Stimulated activated naive B cell treated with anti-CD40 and anti-IgM and Interleukin-4, amounts not matched to agents 10 μg/mL and 1 μg/mL and 100 μg/mL, for 72 hours (primary cell): Measurements from ENCODE around the gene CHTF8.
"Not testable (repeated sequence)": the region's sequence is repeated elsewhere in the genome, so short reads cannot be mapped to it uniquely, and the experiment has no call there.

Experiments
- ATAC-seq, 2 donors: fragments of 150-1000 bp; cut with Tn5 transposase; replicated peaks; 2 replicates each; pipeline ENCODE4 v1.10.0; 2021; ENCODE audit warnings: moderate library complexity in 1 of 2
- DNase-seq: peaks from one replicate; pipeline ENCODE4 v3.0.0; 2021
- H3K27ac Mint-ChIP-seq: one replicate; pipeline ENCODE4 v1.8.0; 2022; ENCODE audit warnings: mild to moderate bottlenecking, mixed read lengths
- H3K27me3 Mint-ChIP-seq, 2 donors: one replicate each; pipeline ENCODE4 v1.8.0; 2022; ENCODE audit warnings: mixed read lengths in 2 of 2
- H3K36me3 Mint-ChIP-seq, 2 donors: one replicate each; pipeline ENCODE4 v1.8.0; 2022; ENCODE audit warnings: mixed read lengths in 2 of 2, mild to moderate bottlenecking in 1 of 2
- H3K4me1 Mint-ChIP-seq, 2 donors: one replicate each; pipeline ENCODE4 v1.8.0; 2022; ENCODE audit warnings: mixed read lengths in 2 of 2, mild to moderate bottlenecking in 1 of 2
- H3K4me3 Mint-ChIP-seq, 2 donors: one replicate each; pipeline ENCODE4 v1.8.0; 2022; ENCODE audit warnings: mild to moderate bottlenecking in 2 of 2, mixed read lengths in 2 of 2, moderate library complexity in 1 of 2
- H3K9me3 Mint-ChIP-seq, 2 donors: one replicate each; pipeline ENCODE4 v1.8.0; 2022; ENCODE audit warnings: mixed read lengths in 2 of 2, mild to moderate bottlenecking in 1 of 2

Gene CHTF8

DNA sequence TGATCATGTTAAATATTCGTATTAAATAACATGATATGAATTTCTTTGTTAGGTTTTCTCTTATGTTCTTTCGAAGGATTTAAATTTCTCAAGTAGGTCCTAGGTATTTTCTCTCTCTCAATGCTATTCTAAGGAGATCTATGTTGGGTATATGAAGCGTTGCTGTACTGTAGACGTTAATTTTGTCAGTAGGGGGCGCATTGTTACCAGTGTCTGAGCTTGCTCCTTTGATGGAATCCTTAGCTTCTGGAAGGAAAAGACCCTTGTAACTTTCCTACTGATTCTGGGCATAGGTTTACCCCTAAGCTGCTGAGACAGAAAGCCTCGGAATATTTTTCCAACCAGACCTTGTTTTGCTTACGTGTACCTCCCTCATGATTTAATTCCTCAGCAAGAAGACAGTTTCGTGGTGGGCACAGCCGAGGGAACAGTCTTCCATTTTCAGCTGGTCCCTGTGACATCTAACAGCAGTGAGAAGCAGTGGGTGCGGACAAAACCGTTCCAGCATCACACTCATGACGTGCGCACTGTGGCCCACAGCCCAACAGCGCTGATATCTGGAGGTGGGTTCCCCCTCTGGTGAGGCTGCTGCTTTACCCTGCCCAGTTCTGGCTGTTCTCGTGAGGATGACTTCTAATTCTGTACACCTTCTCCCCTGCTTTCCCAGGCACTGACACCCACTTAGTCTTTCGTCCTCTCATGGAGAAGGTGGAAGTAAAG lies 17.9 kb upstream of the CHTF8 start:
- Mint-ChIP-seq H3K4me3 (no peak overlapping the region), H3K9me3 (no peaks in the 10 kb centered on the region), H3K4me1 (peaks cover 0 to 2% of the 10 kb centered on the region in 2 donors), H3K27ac (no peak overlapping the region), H3K27me3 (no peaks in the 10 kb centered on the region), H3K36me3 (peaks cover 34 to 43% of the 10 kb centered on the region in 2 donors)
- DNase-seq, result no peak
- ATAC-seq, result peak; percentile 78 to 82

DNA sequence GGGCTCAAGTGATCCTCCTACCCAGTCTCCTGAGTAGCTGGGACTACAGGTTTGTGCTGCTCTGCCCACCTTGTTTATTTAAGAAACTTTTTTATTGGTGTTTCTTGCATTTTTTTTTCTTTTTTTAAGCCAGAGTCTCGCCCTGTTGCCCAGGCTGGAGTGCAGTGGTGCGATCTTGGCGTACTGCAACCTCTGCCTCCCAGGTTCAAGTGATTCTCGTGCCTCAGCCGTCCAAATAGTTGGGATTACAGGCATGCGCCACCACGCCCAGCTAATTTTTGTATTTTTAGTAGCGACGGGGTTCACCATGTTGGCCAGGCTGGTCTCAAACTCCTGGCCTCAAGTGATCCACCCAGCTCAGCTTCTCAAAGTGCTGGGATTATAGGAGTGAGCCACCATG lies 17.2 kb upstream of the CHTF8 start:
- ATAC-seq, H3K4me1 Mint-ChIP-seq, H3K9me3 Mint-ChIP-seq, H3K27ac Mint-ChIP-seq, DNase-seq, H3K27me3 Mint-ChIP-seq, H3K4me3 Mint-ChIP-seq: not testable (repeated sequence)
- H3K36me3 Mint-ChIP-seq, result peaks cover 31 to 39% of the 10 kb centered on the region in 2 donors

- Mint-ChIP-seq H3K27ac (no peak overlapping the region), H3K27me3 (no peaks in the 10 kb centered on the region), H3K36me3 (peaks cover 44 to 49% of the 10 kb centered on the region in 2 donors), H3K4me3 (no peak overlapping the region), H3K4me1 (peaks cover 0 to 5% of the 10 kb centered on the region in 2 donors), H3K9me3 (no peaks in the 10 kb centered on the region)
- ATAC-seq (no peak), DNase-seq (no peak)
Observed at GRCh38 chr16:69145658-69146057, 13.3 kb upstream of the CHTF8 start.

- no peak overlapping the region for H3K4me3 Mint-ChIP-seq
- no peaks in the 10 kb centered on the region for H3K9me3 Mint-ChIP-seq
- no peak overlapping the region for H3K27ac Mint-ChIP-seq
- no peaks in the 10 kb centered on the region for H3K27me3 Mint-ChIP-seq
- DNase-seq (no peak), ATAC-seq (peak in 1 of 2 donors; percentile 41)
- H3K4me1 Mint-ChIP-seq, result peaks cover 0 to 3% of the 10 kb centered on the region in 2 donors
- peaks cover 45 to 57% of the 10 kb centered on the region in 2 donors for H3K36me3 Mint-ChIP-seq
Observed at GRCh38 chr16:69143116-69143515, 10.7 kb upstream of the CHTF8 start.

DNA sequence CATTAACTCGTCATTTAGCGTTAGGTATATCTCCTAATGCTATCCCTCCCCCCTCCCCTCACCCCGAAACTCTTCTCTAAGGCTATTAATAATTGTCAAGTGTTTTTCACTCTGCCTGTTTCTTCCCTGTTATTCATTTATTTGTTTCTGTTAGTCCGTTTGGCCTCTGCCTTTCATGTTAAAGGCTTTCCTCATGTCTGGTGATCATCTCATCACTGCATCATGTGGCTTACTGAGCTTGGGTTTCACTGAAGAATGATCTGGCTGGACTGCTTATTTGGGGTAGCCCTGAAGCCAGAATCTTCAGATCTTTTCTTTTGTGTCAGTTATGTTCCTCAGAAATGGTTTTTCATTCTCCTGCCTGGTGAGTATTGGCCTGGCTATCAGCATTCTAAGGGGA lies 9.5 kb upstream of the CHTF8 start:
- H3K4me3 Mint-ChIP-seq, result no peak overlapping the region
- no peaks in the 10 kb centered on the region for H3K27me3 Mint-ChIP-seq
- no peak overlapping the region for H3K27ac Mint-ChIP-seq
- DNase-seq (no peak), ATAC-seq (no peak)
- H3K9me3 Mint-ChIP-seq, result no peaks in the 10 kb centered on the region
- H3K4me1 Mint-ChIP-seq, result peaks cover 0 to 3% of the 10 kb centered on the region in 2 donors
- peaks cover 49 to 66% of the 10 kb centered on the region in 2 donors for H3K36me3 Mint-ChIP-seq

GRCh38 chr16:69141014-69141413 lies 8.6 kb upstream of the CHTF8 start:
- Mint-ChIP-seq H3K27ac (no peak overlapping the region), H3K36me3 (peaks cover 50 to 70% of the 10 kb centered on the region in 2 donors)

GRCh38 chr16:69139464-69139863 lies 7.1 kb upstream of the CHTF8 start:
- ATAC-seq, H3K4me1 Mint-ChIP-seq, H3K4me3 Mint-ChIP-seq, H3K9me3 Mint-ChIP-seq, DNase-seq, H3K27ac Mint-ChIP-seq, H3K27me3 Mint-ChIP-seq: not testable (repeated sequence)
- H3K36me3 Mint-ChIP-seq, result peaks cover 55 to 71% of the 10 kb centered on the region in 2 donors

More at GRCh38 chr16:69141014-69141413, 8.6 kb upstream of the CHTF8 start:
- DNase-seq, result no peak
- peaks cover 0 to 5% of the 10 kb centered on the region in 2 donors for H3K4me1 Mint-ChIP-seq
- H3K27me3 Mint-ChIP-seq, result no peaks in the 10 kb centered on the region
- ATAC-seq, result no peak
- no peak overlapping the region for H3K4me3 Mint-ChIP-seq
- H3K9me3 Mint-ChIP-seq, result no peaks in the 10 kb centered on the region

DNA sequence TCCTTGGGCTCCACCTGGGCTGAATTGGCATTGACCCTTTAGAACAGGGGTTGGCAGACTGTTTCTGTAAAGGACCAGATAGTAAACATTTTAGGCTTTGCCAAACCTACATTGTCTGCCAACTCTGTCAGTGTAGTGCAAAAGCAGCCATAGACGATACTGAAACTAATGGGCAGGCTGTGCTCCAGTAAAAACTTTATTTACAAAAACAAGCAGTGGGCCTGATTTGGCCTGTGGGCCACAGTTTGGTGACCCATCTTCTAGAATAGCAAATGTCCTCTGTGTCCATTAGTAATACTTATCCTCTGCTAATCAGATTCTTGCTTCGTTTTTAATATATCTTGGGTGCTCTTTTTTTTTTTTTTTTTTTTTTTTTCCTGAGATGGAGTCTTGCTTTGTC lies 6.2 kb upstream of the CHTF8 start:
- peaks cover 51 to 74% of the 10 kb centered on the region in 2 donors for H3K36me3 Mint-ChIP-seq
- ATAC-seq (no peak), DNase-seq (no peak)
- no peak overlapping the region for H3K27ac Mint-ChIP-seq
- no peaks in the 10 kb centered on the region for H3K9me3 Mint-ChIP-seq
- H3K4me1 Mint-ChIP-seq, result peaks cover 13 to 17% of the 10 kb centered on the region in 2 donors
- no peaks in the 10 kb centered on the region for H3K27me3 Mint-ChIP-seq
- H3K4me3 Mint-ChIP-seq, result no peak overlapping the region

DNA sequence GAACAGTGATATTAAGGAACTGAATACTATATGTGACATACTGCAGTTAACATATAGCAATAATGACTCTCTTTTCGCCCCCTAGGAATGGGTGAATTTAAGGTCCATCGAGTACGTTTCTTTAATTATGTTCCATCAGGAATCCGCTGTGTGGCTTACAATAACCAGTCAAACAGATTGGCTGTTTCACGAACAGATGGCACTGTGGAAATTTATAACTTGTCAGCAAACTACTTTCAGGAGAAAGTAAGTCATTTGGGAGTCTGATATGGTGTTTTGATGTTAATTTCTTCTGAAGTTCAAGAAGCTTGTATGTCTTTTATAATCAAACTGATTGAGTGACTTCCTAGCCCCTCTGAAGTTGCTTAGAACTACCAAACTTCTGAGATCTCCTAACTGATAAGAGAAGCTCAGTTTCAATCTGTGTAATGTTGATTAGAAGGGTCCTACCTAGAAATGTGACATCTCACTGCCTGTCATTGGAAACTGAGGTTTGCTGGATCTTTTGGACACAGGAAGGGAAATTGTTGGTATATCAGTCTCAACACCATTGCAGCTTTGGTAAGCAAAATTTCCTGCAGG lies 1.1 kb upstream of the CHTF8 start:
- H3K9me3 Mint-ChIP-seq, result no peaks in the 10 kb centered on the region

GRCh38 chr16:69131839-69132423 lies 457 bp downstream of the CHTF8 start:
- no peaks in the 10 kb centered on the region for H3K27me3 Mint-ChIP-seq
- H3K4me3 Mint-ChIP-seq, result peak overlapping the region; percentile 97 to 98
- H3K27ac Mint-ChIP-seq, result peak overlapping the region; percentile 94
- H3K4me1 Mint-ChIP-seq, result peaks cover 28 to 65% of the 10 kb centered on the region in 2 donors
- peak; percentile 53 to 57 for ATAC-seq
- DNase-seq, result peak; percentile 56
- no peaks in the 10 kb centered on the region for H3K9me3 Mint-ChIP-seq
- H3K36me3 Mint-ChIP-seq, result peaks cover 19 to 38% of the 10 kb centered on the region in 2 donors

More for the DNA sequence above, 1.1 kb upstream of the CHTF8 start:
- ATAC-seq, result no peak
- Mint-ChIP-seq H3K27ac (peak overlapping the region; percentile 95), H3K4me1 (peaks cover 28 to 53% of the 10 kb centered on the region in 2 donors), H3K27me3 (no peaks in the 10 kb centered on the region), H3K36me3 (peaks cover 26 to 46% of the 10 kb centered on the region in 2 donors), H3K4me3 (peak overlapping the region; percentile 92 to 98)
- DNase-seq, result no peak

DNA sequence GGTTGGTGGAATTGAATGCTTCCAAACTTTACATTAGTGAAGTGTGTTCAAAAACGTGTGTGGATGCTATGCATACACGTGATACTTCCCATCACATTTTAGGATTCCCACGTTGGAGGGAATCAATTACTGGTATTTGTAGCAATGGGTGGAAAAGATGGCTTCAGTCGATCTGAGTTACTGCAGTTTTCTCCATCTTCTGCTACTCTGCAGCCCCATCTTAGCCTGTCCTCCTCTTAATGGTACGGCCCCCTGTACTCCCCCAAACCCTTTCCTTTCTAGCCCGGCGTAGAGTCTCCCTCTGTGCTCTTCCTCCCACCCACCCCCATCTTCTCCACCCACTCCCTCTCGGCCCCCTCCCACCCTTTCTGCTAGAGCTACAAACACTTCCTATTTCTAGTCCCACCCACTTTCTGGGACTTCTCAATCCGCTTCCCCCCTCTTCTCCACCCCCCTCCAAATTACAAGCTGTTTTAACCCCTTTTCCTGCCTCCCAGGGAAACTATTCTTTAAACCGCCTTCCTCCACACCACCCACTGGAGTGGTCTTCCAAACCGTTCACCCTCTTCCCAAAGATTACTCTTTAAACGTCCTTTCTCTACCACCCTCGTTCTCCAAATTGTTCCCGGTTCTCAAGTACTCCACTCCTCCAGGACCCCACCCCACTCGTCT lies 1.1 kb downstream of the CHTF8 start:
- Mint-ChIP-seq H3K4me3 (peak overlapping the region; percentile 97 to 98), H3K27me3 (no peaks in the 10 kb centered on the region), H3K27ac (peak overlapping the region; percentile 94), H3K4me1 (peaks cover 27 to 67% of the 10 kb centered on the region in 2 donors), H3K9me3 (no peaks in the 10 kb centered on the region), H3K36me3 (peaks cover 14 to 32% of the 10 kb centered on the region in 2 donors)
- ATAC-seq (peak in 1 of 2 donors; percentile 10), DNase-seq (no peak)

- H3K36me3 Mint-ChIP-seq, result peaks cover 14 to 30% of the 10 kb centered on the region in 2 donors
- DNase-seq, result no peak
- H3K27me3 Mint-ChIP-seq, result no peaks in the 10 kb centered on the region
- no peak overlapping the region for H3K27ac Mint-ChIP-seq
- no peak overlapping the region for H3K4me3 Mint-ChIP-seq
- ATAC-seq, result no peak
- H3K4me1 Mint-ChIP-seq, result peaks cover 29 to 73% of the 10 kb centered on the region in 2 donors
- no peaks in the 10 kb centered on the region for H3K9me3 Mint-ChIP-seq
Observed at GRCh38 chr16:69130461-69130860, 1.9 kb downstream of the CHTF8 start.

- Mint-ChIP-seq H3K27ac (no peak overlapping the region), H3K36me3 (peaks cover 7 to 17% of the 10 kb centered on the region in 2 donors), H3K27me3 (no peaks in the 10 kb centered on the region), H3K4me3 (no peak overlapping the region), H3K4me1 (peaks cover 16 to 62% of the 10 kb centered on the region in 2 donors), H3K9me3 (no peaks in the 10 kb centered on the region)
- no peak for DNase-seq
- ATAC-seq, result no peak
Observed at GRCh38 chr16:69127966-69128510, 4.3 kb downstream of the CHTF8 start.

GRCh38 chr16:69126801-69127200 lies 5.6 kb downstream of the CHTF8 start:
- not testable (repeated sequence) for H3K27ac Mint-ChIP-seq, ATAC-seq, DNase-seq, H3K9me3 Mint-ChIP-seq, H3K27me3 Mint-ChIP-seq, H3K4me3 Mint-ChIP-seq
- Mint-ChIP-seq H3K4me1 (peaks cover 14 to 57% of the 10 kb centered on the region in 2 donors), H3K36me3 (peaks cover 7 to 14% of the 10 kb centered on the region in 2 donors)
